HepG2 (cell line): ENCODE data around the gene DGAT2. TPM values are rescaled to one million over a fixed set of nuclear protein-coding genes. Genes with fewer than 3 reads are reported as not detected.

Experiments
- ERF ChIP-seq: IDR thresholded peaks from 2 replicates; pipeline ENCODE4 v1.6.1; 2018; ENCODE audit warnings: missing biosample characterization, missing genetic modification reagents
- FOSL2 ChIP-seq: sonication (generic); formaldehyde crosslinking; IDR thresholded peaks from 2 replicates; pipeline ENCODE4 v1.4.0; 2020; ENCODE audit warnings: missing genetic modification reagents
- FOXK2 ChIP-seq: fragments of 450-650 bp; IDR thresholded peaks from 2 replicates; pipeline ENCODE4 v1.6.1; 2016
- JDP2 ChIP-seq: sonication (generic); formaldehyde crosslinking; IDR thresholded peaks from 2 replicates; pipeline ENCODE4 v1.8.1; 2022; ENCODE audit warnings: missing genetic modification reagents, borderline replicate concordance
- NCOA5 ChIP-seq: sonication (generic); formaldehyde crosslinking; IDR thresholded peaks from 2 replicates; pipeline ENCODE4 v1.4.0; 2020; ENCODE audit warnings: missing genetic modification reagents
- NFE2L2 ChIP-seq: fragments of 150-350 bp; IDR thresholded peaks from 2 replicates; pipeline ENCODE4 v1.6.1; 2014; ENCODE audit warnings: low read length
- REXO4 ChIP-seq: sonication (generic); formaldehyde crosslinking; IDR thresholded peaks from 2 replicates; pipeline ENCODE4 v1.8.0; 2022; ENCODE audit warnings: missing genetic modification reagents, mild to moderate bottlenecking, borderline replicate concordance
- ZBTB38 ChIP-seq: sonication (generic); formaldehyde crosslinking; IDR thresholded peaks from 2 replicates; pipeline ENCODE4 v1.5.1; 2020; ENCODE audit warnings: mild to moderate bottlenecking, missing genetic modification reagents
- ZNF34 ChIP-seq: sonication (generic); formaldehyde crosslinking; IDR thresholded peaks from 2 replicates; pipeline ENCODE4 v1.4.0; 2020; ENCODE audit warnings: mild to moderate bottlenecking, missing genetic modification reagents, borderline replicate concordance
- ZNF7 ChIP-seq: IDR thresholded peaks from 2 replicates; pipeline ENCODE4 v1.6.1; 2016; ENCODE audit warnings: missing biosample characterization, missing genetic modification reagents
- ZNF777 ChIP-seq: sonication (generic); formaldehyde crosslinking; IDR thresholded peaks from 2 replicates; pipeline ENCODE4 v1.4.0; 2020; ENCODE audit warnings: missing genetic modification reagents
- polyA plus RNA-seq, 8 experiments: library from polyadenylated mRNA; depleted of rRNA in 3 of 8; stranded (reverse) in 7 of 8; unstranded in 1 of 8; fragments of >200 nt; fragmentation: Illumina TruSeq in 4 of 8; extraction: Trizol in 4 of 8; gene quantifications; 2 replicates each; pipeline versions ENCODE4 v1.2.1 to v1.2.3, GENCODE V29; 2011 to 2016; ENCODE audit warnings: low read depth in 4 of 8, missing spikeins in 1 of 8, mixed read lengths in 1 of 8; ENCODE audit not compliant: insufficient read depth in 1 of 8
- total RNA-seq, 5 experiments: library from RNA; depleted of rRNA; stranded (reverse); fragments of >200 nt; fragmentation: Illumina TruSeq; extraction: Trizol; gene quantifications; 2 replicates each; pipeline ENCODE4 v1.2.3, GENCODE V29; 2016; ENCODE audit warnings: low read depth in 1 of 5
- TF ChIP-seq, protein P1 (sequence below): sonication (generic); formaldehyde crosslinking; IDR thresholded peaks from 2 replicates; pipeline ENCODE4 v1.8.0; 2022; ENCODE audit warnings: mild to moderate bottlenecking, missing genetic modification reagents, borderline replicate concordance
- TF ChIP-seq, protein P2 (sequence below): sonication (generic); formaldehyde crosslinking; IDR thresholded peaks from 2 replicates; pipeline ENCODE4 v1.4.0; 2020; ENCODE audit warnings: missing genetic modification reagents
- TF ChIP-seq, protein P3 (sequence below): IDR thresholded peaks from 2 replicates; pipeline ENCODE4 v1.6.1; 2016; ENCODE audit warnings: missing genetic modification reagents, missing compliant biosample characterization
- TF ChIP-seq, protein P4 (sequence below): sonication (generic); formaldehyde crosslinking; IDR thresholded peaks from 2 replicates; pipeline ENCODE4 v1.9.0; 2021; ENCODE audit warnings: missing genetic modification reagents, borderline replicate concordance
- TF ChIP-seq, protein P5 (sequence below): sonication (generic); formaldehyde crosslinking; IDR thresholded peaks from 2 replicates; pipeline ENCODE4 v1.5.0; 2020; ENCODE audit warnings: mild to moderate bottlenecking, missing genetic modification reagents
- TF ChIP-seq, protein P6 (sequence below): sonication (generic); formaldehyde crosslinking; IDR thresholded peaks from 2 replicates; pipeline ENCODE4 v1.8.0; 2022; ENCODE audit warnings: mild to moderate bottlenecking, missing genetic modification reagents, moderate library complexity
- TF ChIP-seq, protein P7 (sequence below): sonication (generic); formaldehyde crosslinking; IDR thresholded peaks from 2 replicates; pipeline ENCODE4 v1.4.0; 2020; ENCODE audit warnings: missing genetic modification reagents

The DGAT2 gene
- total and polyA plus RNA-seq, 2 of the 13 experiments (the other 11 are each of a cell fraction or from before 2014, with no cell fraction given) = 39.0 to 65.6 TPM

DNA sequence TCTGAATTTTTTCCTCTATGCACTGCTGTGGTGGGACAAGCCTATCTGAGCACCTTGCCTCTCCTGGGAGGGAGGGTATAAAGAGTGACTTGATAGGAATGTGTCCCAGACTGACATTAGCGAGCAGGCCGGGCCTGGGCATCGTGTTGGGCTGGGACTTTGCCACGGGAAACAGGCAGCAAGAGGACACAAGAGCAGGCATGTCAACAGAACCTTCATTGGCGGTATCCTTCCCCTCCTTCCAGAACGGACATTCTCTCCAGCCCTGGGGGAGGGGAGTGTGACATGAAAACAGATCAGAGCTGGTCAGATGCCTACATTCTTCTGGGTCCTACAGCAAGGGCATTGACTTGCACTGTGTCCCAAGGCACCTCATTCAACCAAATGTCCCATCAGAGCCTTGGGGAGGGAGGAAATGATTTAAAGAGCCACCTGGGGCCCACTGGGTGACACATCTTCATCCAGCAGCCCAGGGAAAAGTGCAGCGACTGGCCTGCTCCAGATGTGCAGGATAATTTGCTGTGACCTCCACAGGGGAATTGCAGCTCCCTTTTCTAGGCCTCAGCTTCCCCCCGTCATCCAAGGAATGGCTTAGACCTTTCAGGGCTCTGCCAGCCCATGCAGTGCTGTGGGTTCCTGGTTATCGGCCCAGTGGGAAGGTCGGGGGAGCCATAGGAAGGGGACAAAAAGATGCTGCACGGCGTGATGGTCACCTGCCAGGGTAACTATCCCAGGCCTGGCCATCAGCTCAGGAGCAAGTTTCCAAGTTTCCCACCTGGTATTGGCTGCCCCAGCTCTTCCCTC is 24.6 kb downstream of the DGAT2 start (continued):
- TF ChIP-seq, protein P1, sequence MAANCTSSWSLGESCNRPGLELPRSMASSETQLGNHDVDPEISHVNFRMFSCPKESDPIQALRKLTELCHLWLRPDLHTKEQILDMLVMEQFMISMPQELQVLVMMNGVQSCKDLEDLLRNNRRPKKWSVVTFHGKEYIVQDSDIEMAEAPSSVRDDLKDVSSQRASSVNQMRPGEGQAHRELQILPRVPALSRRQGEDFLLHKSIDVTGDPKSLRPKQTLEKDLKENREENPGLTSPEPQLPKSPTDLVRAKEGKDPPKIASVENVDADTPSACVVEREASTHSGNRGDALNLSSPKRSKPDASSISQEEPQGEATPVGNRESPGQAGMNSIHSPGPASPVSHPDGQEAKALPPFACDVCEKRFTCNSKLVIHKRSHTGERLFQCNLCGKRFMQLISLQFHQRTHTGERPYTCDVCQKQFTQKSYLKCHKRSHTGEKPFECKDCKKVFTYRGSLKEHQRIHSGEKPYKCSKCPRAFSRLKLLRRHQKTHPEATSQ = no peak
- TF ChIP-seq JDP2 (CRISPR knock-in tag) = no peak
- TF ChIP-seq, protein P2, sequence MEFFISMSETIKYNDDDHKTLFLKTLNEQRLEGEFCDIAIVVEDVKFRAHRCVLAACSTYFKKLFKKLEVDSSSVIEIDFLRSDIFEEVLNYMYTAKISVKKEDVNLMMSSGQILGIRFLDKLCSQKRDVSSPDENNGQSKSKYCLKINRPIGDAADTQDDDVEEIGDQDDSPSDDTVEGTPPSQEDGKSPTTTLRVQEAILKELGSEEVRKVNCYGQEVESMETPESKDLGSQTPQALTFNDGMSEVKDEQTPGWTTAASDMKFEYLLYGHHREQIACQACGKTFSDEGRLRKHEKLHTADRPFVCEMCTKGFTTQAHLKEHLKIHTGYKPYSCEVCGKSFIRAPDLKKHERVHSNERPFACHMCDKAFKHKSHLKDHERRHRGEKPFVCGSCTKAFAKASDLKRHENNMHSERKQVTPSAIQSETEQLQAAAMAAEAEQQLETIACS (CRISPR knock-in tag) = no peak
- TF ChIP-seq ZBTB38 (CRISPR knock-in tag) = peak; percentile 81
- 0 out of 2 replicates have a peak, but pooled peaks have one; percentile 5 for TF ChIP-seq FOXK2
- TF ChIP-seq REXO4 (CRISPR knock-in tag) = no peak
- TF ChIP-seq NFE2L2 = no peak
- TF ChIP-seq, protein P3, sequence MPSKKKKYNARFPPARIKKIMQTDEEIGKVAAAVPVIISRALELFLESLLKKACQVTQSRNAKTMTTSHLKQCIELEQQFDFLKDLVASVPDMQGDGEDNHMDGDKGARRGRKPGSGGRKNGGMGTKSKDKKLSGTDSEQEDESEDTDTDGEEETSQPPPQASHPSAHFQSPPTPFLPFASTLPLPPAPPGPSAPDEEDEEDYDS (CRISPR knock-in tag) = peak; percentile 28; the same call in 1 of the 2 replicates
- no peak for TF ChIP-seq ZNF777 (CRISPR knock-in tag)
- TF ChIP-seq, protein P4, sequence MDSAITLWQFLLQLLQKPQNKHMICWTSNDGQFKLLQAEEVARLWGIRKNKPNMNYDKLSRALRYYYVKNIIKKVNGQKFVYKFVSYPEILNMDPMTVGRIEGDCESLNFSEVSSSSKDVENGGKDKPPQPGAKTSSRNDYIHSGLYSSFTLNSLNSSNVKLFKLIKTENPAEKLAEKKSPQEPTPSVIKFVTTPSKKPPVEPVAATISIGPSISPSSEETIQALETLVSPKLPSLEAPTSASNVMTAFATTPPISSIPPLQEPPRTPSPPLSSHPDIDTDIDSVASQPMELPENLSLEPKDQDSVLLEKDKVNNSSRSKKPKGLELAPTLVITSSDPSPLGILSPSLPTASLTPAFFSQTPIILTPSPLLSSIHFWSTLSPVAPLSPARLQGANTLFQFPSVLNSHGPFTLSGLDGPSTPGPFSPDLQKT = no peak
- TF ChIP-seq ZNF7 (CRISPR knock-in tag) = peak; percentile 99
- no peak for TF ChIP-seq FOSL2 (CRISPR knock-in tag)
- TF ChIP-seq ZNF34 (CRISPR knock-in tag) = no peak
- TF ChIP-seq, protein P5, sequence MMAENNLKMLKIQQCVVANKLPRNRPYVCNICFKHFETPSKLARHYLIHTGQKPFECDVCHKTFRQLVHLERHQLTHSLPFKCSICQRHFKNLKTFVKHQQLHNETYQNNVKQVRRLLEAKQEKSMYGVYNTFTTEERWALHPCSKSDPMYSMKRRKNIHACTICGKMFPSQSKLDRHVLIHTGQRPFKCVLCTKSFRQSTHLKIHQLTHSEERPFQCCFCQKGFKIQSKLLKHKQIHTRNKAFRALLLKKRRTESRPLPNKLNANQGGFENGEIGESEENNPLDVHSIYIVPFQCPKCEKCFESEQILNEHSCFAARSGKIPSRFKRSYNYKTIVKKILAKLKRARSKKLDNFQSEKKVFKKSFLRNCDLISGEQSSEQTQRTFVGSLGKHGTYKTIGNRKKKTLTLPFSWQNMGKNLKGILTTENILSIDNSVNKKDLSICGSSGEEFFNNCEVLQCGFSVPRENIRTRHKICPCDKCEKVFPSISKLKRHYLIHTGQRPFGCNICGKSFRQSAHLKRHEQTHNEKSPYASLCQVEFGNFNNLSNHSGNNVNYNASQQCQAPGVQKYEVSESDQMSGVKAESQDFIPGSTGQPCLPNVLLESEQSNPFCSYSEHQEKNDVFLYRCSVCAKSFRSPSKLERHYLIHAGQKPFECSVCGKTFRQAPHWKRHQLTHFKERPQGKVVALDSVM = no peak
- TF ChIP-seq, protein P6, sequence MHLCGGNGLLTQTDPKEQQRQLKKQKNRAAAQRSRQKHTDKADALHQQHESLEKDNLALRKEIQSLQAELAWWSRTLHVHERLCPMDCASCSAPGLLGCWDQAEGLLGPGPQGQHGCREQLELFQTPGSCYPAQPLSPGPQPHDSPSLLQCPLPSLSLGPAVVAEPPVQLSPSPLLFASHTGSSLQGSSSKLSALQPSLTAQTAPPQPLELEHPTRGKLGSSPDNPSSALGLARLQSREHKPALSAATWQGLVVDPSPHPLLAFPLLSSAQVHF (CRISPR knock-in tag) = 0 out of 2 replicates have a peak, but pooled peaks have one; percentile 32
- peak; percentile 59; the same call in 1 of the 2 replicates for TF ChIP-seq ERF
- TF ChIP-seq, protein P7, sequence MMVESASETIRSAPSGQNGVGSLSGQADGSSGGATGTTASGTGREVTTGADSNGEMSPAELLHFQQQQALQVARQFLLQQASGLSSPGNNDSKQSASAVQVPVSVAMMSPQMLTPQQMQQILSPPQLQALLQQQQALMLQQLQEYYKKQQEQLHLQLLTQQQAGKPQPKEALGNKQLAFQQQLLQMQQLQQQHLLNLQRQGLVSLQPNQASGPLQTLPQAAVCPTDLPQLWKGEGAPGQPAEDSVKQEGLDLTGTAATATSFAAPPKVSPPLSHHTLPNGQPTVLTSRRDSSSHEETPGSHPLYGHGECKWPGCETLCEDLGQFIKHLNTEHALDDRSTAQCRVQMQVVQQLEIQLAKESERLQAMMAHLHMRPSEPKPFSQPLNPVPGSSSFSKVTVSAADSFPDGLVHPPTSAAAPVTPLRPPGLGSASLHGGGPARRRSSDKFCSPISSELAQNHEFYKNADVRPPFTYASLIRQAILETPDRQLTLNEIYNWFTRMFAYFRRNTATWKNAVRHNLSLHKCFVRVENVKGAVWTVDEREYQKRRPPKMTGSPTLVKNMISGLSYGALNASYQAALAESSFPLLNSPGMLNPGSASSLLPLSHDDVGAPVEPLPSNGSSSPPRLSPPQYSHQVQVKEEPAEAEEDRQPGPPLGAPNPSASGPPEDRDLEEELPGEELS (CRISPR knock-in tag) = peak; percentile 42
- no peak for TF ChIP-seq NCOA5
